Measurements from ENCODE around the gene SLC6A6. TPM values are rescaled to one million over a fixed set of nuclear protein-coding genes. Genes with fewer than 3 reads are reported as not detected.

Gene SLC6A6
- total and polyA plus RNA-seq, 10 of the 15 experiments (the other 5 are each of a cell fraction or from before 2014, with no cell fraction given): 5.6 to 47.0 (median 20.2) TPM

- no peaks in the 10 kb centered on the region for H3K4me1 ChIP-seq (ENCODE audit: control insufficient read depth, insufficient read depth, low read length)
- H3K27me3 ChIP-seq (replicated peaks in 1 of 2; ENCODE audit: control insufficient read depth in 2 of 2, insufficient read depth in 2 of 2, low read length in 1 of 2): no peaks in the 10 kb centered on the region
- intact Hi-C loops (cut with micrococcal nuclease; ENCODE audit: unreplicated experiment): no loop called here
- ChIA-PET POLR2A (no interaction called here), SMC1A (ENCODE audit: uncharacterized antibody, unreplicated experiment) (interaction anchor here (1.4 kb wide), 1 partner anchor 13 kb away, joined by 3 read pairs; no protein-coding TSS in a partner anchor), RAD21 (ENCODE audit: unreplicated experiment) (no interaction called here), CTCF (interaction anchor here (1.2 to 1.4 kb wide), 2 partner anchors 11 to 17 kb away, joined by 3 to 4 read pairs; no protein-coding TSS in a partner anchor)
- in situ Hi-C loops (cut with MboI): no loop called here
- no peak overlapping the region for H2AFZ ChIP-seq (ENCODE audit: control insufficient read depth, low read depth, low read length)
- no peak for DNase-seq (ENCODE audit: low read depth, low spot score)
- no peak for ATAC-seq
- H3K79me2 ChIP-seq (ENCODE audit: control insufficient read depth, insufficient read depth, low read length): no peaks in the 10 kb centered on the region
- 84% methylated on average over 6 of the region's 6 CpGs for WGBS (ENCODE audit: insufficient coverage, insufficient replicate concordance, low lambda C conversion rate, missing lambda C conversion rate)
- FAIRE-seq: no peak
- no peak overlapping the region for H3K4me3 ChIP-seq
- BruUV-seq (replicated peaks): no TSS peak
- no peaks in the 10 kb centered on the region for H4K20me1 ChIP-seq (ENCODE audit: control insufficient read depth, insufficient read depth)
- no peak overlapping the region for H3K27ac ChIP-seq (ENCODE audit: control insufficient read depth, insufficient read depth)
- peaks cover 0 to 3% of the 10 kb centered on the region in 2 experiments; a peak in 1 of 4 replicates for H3K36me3 ChIP-seq (ENCODE audit: control insufficient read depth in 2 of 2, insufficient read depth in 2 of 2, low read length in 1 of 2)
- no peak overlapping the region for H3K9ac ChIP-seq (ENCODE audit: control insufficient read depth, insufficient read depth, low read length)
- no peak overlapping the region for H3K4me2 ChIP-seq (ENCODE audit: control insufficient read depth, insufficient read depth)
- H3K9me3 ChIP-seq (replicated peaks; ENCODE audit: control insufficient read depth, insufficient read depth, low read length): no peaks in the 10 kb centered on the region
- TF ChIP-seq BCLAF1 (IDR thresholded peaks at IDR 0.05) (no peak), ZNF24 (IDR thresholded peaks at IDR 0.05) (no peak), ZNF592 (IDR thresholded peaks at IDR 0.05) (no peak), PAX5 (IDR thresholded peaks at IDR 0.05; ENCODE audit: borderline replicate concordance, low read depth, low read length) (no peak), DPF2 (IDR thresholded peaks at IDR 0.05) (no peak), YBX1 (IDR thresholded peaks at IDR 0.05) (no peak), CEBPB (IDR thresholded peaks at IDR 0.05; ENCODE audit: borderline replicate concordance in 1 of 2, low read depth in 2 of 2, low read length in 2 of 2) (no peak), BCL11A (IDR thresholded peaks at IDR 0.05; ENCODE audit: low read depth, low read length) (no peak), GATAD2B (conservative IDR thresholded peaks at IDR 0.05; ENCODE audit: low read depth) (no peak), HCFC1 (IDR thresholded peaks at IDR 0.05; ENCODE audit: low read length) (no peak), CTCF (IDR thresholded peaks at IDR 0.05 in 2 of 3, conservative IDR thresholded peaks at IDR 0.05 in 1 of 3; ENCODE audit: control insufficient read depth in 2 of 3, extremely low read depth in 1 of 3, insufficient read depth in 1 of 3, low read depth in 3 of 3, low read length in 3 of 3) (no peak), E4F1 (IDR thresholded peaks at IDR 0.05; ENCODE audit: borderline replicate concordance, partially characterized antibody) (no peak), MTA2 (IDR thresholded peaks at IDR 0.05; ENCODE audit: low read depth) (no peak), LARP7 (IDR thresholded peaks at IDR 0.05) (no peak)
Measured at GRCh38 chr3:14416453-14416852, 14.0 kb downstream of the SLC6A6 start.

Measured in GM12878 (cell line).